GM21528 (cell line): Measurements from ENCODE around the gene KRTAP16-1.
"Not testable (repeated sequence)": the region's sequence is repeated elsewhere in the genome, so short reads cannot be mapped to it uniquely, and the experiment has no call there.

ENCODE experiments used
- ATAC-seq: cut with Tn5 transposase; IDR thresholded peaks from one replicate; pipeline ENCODE4 v1.9.1; 2021; ENCODE audit warnings: mild to moderate bottlenecking, moderate library complexity; ENCODE audit not compliant: unreplicated experiment, low FRiP score

The KRTAP16-1 gene

GRCh38 chr17:41304091-41304490 lies 5.0 kb downstream of the KRTAP16-1 start:
- ATAC-seq = no peak

GRCh38 chr17:41302981-41303380 lies 6.1 kb downstream of the KRTAP16-1 start:
- ATAC-seq = no peak

GRCh38 chr17:41301916-41302901 lies 6.9 kb downstream of the KRTAP16-1 start, which contains the start of gene KRTAP29-1:
KRTAP29-1 (minus strand) TSS chr17:41302851; CDS start chr17:41302851, 0 bp downstream.
- no peak for ATAC-seq

- ATAC-seq = no peak
These were observed 7.8 kb downstream of the KRTAP16-1 start for GRCh38 chr17:41301204-41301790.

- no peak for ATAC-seq
These were observed 10.5 kb downstream of the KRTAP16-1 start for GRCh38 chr17:41298458-41299135.

GRCh38 chr17:41296846-41297245 lies 12.3 kb downstream of the KRTAP16-1 start:
- ATAC-seq = no peak

GRCh38 chr17:41294016-41294415 lies 15.1 kb downstream of the KRTAP16-1 start:
- ATAC-seq = no peak

- ATAC-seq = no peak
These were observed 22.1 kb downstream of the KRTAP16-1 start for GRCh38 chr17:41287050-41287449.

GRCh38 chr17:41284546-41284945 lies 24.6 kb downstream of the KRTAP16-1 start:
- no peak for ATAC-seq

GRCh38 chr17:41284043-41284442 lies 25.1 kb downstream of the KRTAP16-1 start:
- no peak for ATAC-seq

- no peak for ATAC-seq
These were observed 30.7 kb downstream of the KRTAP16-1 start for GRCh38 chr17:41278176-41278955.

- ATAC-seq = not testable (repeated sequence)
These were observed 33.4 kb downstream of the KRTAP16-1 start, which contains the start of gene KRTAP9-7 for GRCh38 chr17:41275648-41276190. KRTAP9-7 (plus strand) TSS chr17:41275698; CDS start chr17:41275698, 0 bp downstream.

GRCh38 chr17:41271858-41272257 lies 37.3 kb downstream of the KRTAP16-1 start:
- no peak for ATAC-seq

- ATAC-seq = not testable (repeated sequence)
These were observed 37.8 kb downstream of the KRTAP16-1 start for GRCh38 chr17:41271323-41271722.

- ATAC-seq = no peak
These were observed 41.4 kb downstream of the KRTAP16-1 start for GRCh38 chr17:41267711-41268110.

GRCh38 chr17:41265078-41265477 lies 44.0 kb downstream of the KRTAP16-1 start, which contains the start of gene KRTAP9-6:
KRTAP9-6 (plus strand) TSS chr17:41265378; CDS start chr17:41265378, 0 bp downstream.
- ATAC-seq = no peak

- no peak for ATAC-seq
These were observed 44.5 kb downstream of the KRTAP16-1 start for GRCh38 chr17:41264599-41264998.

- no peak for ATAC-seq
These were observed 45.9 kb downstream of the KRTAP16-1 start for GRCh38 chr17:41263212-41263611.

- ATAC-seq = no peak
These were observed 50.7 kb downstream of the KRTAP16-1 start for GRCh38 chr17:41258406-41258805.
